C4-2B (cell line): ENCODE results near the gene CFD.

Experiments
- CTCF ChIP-seq: fragments of 450-650 bp; conservative IDR thresholded peaks from 2 replicates; pipeline ENCODE4 v1.5.1; 2017; ENCODE audit warnings: mild to moderate bottlenecking
- ZFX ChIP-seq: fragments of 450-650 bp; IDR thresholded peaks from 2 replicates; pipeline ENCODE4 v1.6.1; 2017

- no peak for TF ChIP-seq CTCF
- TF ChIP-seq ZFX, result no peak
These were observed 8.5 kb downstream of the CFD start for GRCh38 chr19:867855-868457.
